ENCODE measurements around the gene KRT13. TPM values are rescaled to one million over a fixed set of nuclear protein-coding genes. Genes with fewer than 3 reads are reported as not detected.

Gene KRT13
- total and polyA plus RNA-seq, 2 donors (not counting 1 experiment from before 2014, with no cell fraction given), result not detected

GRCh38 chr17:41536741-41537613, 31.6 kb upstream of the KRT13 start:
- no peaks in the 10 kb centered on the region for H3K9me3 ChIP-seq (ENCODE audit: control insufficient read depth, insufficient read depth, low read depth, low read length)
- H4K20me1 ChIP-seq (ENCODE audit: control insufficient read depth, extremely low read depth, insufficient read depth, low read length), result no peaks in the 10 kb centered on the region
- TF ChIP-seq EZH2 (IDR thresholded peaks at IDR 0.05; ENCODE audit: low read length, missing control alignments) (no peak), CTCF (conservative IDR thresholded peaks at IDR 0.05 in 1 of 2, IDR thresholded peaks at IDR 0.05 in 1 of 2; ENCODE audit: low read depth in 1 of 2, low read length in 2 of 2) (no peak)
- H2AFZ ChIP-seq (ENCODE audit: low read length), result no peak overlapping the region
- H3K79me2 ChIP-seq (ENCODE audit: control insufficient read depth, insufficient read depth, low read length), result no peaks in the 10 kb centered on the region
- no peaks in the 10 kb centered on the region for H3K36me3 ChIP-seq (ENCODE audit: control insufficient read depth, insufficient read depth, low read length)
- H3K4me1 ChIP-seq (ENCODE audit: control insufficient read depth, extremely low read depth, insufficient read depth, low read length), result peaks cover 4% of the 10 kb centered on the region
- H3K4me3 ChIP-seq (replicated peaks in 1 of 4; ENCODE audit: control extremely low read depth in 1 of 4, insufficient read depth in 1 of 4, low read depth in 3 of 4, low read length in 4 of 4), result no peak overlapping the region
- H3K9ac ChIP-seq (ENCODE audit: insufficient read depth, low read length), result no peak overlapping the region
- no peak overlapping the region for H3K4me2 ChIP-seq (ENCODE audit: extremely low read depth, insufficient read depth, low read length)
- no peaks in the 10 kb centered on the region for H3K27me3 ChIP-seq (ENCODE audit: control insufficient read depth, insufficient read depth, low read length)
- no peak overlapping the region for H3K27ac ChIP-seq (ENCODE audit: insufficient read depth, low read length)
- no peak for DNase-seq (ENCODE audit: low read depth in 2 of 2)

- DNase-seq (ENCODE audit: low read depth in 2 of 2), result no peak
- Histone ChIP-seq H3K4me3 (replicated peaks in 1 of 4; ENCODE audit: control extremely low read depth in 1 of 4, insufficient read depth in 1 of 4, low read depth in 3 of 4, low read length in 4 of 4) (no peak overlapping the region), H3K4me2 (ENCODE audit: extremely low read depth, insufficient read depth, low read length) (no peak overlapping the region), H3K9me3 (ENCODE audit: control insufficient read depth, insufficient read depth, low read depth, low read length) (no peaks in the 10 kb centered on the region), H3K4me1 (ENCODE audit: control insufficient read depth, extremely low read depth, insufficient read depth, low read length) (peaks cover 4% of the 10 kb centered on the region), H3K27me3 (ENCODE audit: control insufficient read depth, insufficient read depth, low read length) (no peaks in the 10 kb centered on the region), H3K79me2 (ENCODE audit: control insufficient read depth, insufficient read depth, low read length) (no peaks in the 10 kb centered on the region), H3K9ac (ENCODE audit: insufficient read depth, low read length) (no peak overlapping the region), H4K20me1 (ENCODE audit: control insufficient read depth, extremely low read depth, insufficient read depth, low read length) (no peaks in the 10 kb centered on the region), H3K36me3 (ENCODE audit: control insufficient read depth, insufficient read depth, low read length) (no peaks in the 10 kb centered on the region), H3K27ac (ENCODE audit: insufficient read depth, low read length) (no peak overlapping the region), H2AFZ (ENCODE audit: low read length) (no peak overlapping the region)
- no peak for TF ChIP-seq CTCF (conservative IDR thresholded peaks at IDR 0.05 in 1 of 2, IDR thresholded peaks at IDR 0.05 in 1 of 2; ENCODE audit: low read depth in 1 of 2, low read length in 2 of 2)
Observed at GRCh38 chr17:41535764-41536481, 30.5 kb upstream of the KRT13 start.

GRCh38 chr17:41534899-41535546, 29.6 kb upstream of the KRT13 start:
- Histone ChIP-seq H3K36me3 (ENCODE audit: control insufficient read depth, insufficient read depth, low read length) (no peaks in the 10 kb centered on the region), H3K27me3 (ENCODE audit: control insufficient read depth, insufficient read depth, low read length) (no peaks in the 10 kb centered on the region), H3K9me3 (ENCODE audit: control insufficient read depth, insufficient read depth, low read depth, low read length) (no peaks in the 10 kb centered on the region), H4K20me1 (ENCODE audit: control insufficient read depth, extremely low read depth, insufficient read depth, low read length) (no peaks in the 10 kb centered on the region), H3K79me2 (ENCODE audit: control insufficient read depth, insufficient read depth, low read length) (no peaks in the 10 kb centered on the region), H3K4me2 (ENCODE audit: extremely low read depth, insufficient read depth, low read length) (no peak overlapping the region), H3K4me1 (ENCODE audit: control insufficient read depth, extremely low read depth, insufficient read depth, low read length) (peaks cover 5% of the 10 kb centered on the region), H3K4me3 (replicated peaks in 1 of 4; ENCODE audit: control extremely low read depth in 1 of 4, insufficient read depth in 1 of 4, low read depth in 3 of 4, low read length in 4 of 4) (no peak overlapping the region), H3K9ac (ENCODE audit: insufficient read depth, low read length) (no peak overlapping the region), H2AFZ (ENCODE audit: low read length) (no peak overlapping the region), H3K27ac (ENCODE audit: insufficient read depth, low read length) (no peak overlapping the region)
- TF ChIP-seq CTCF (conservative IDR thresholded peaks at IDR 0.05 in 1 of 2, IDR thresholded peaks at IDR 0.05 in 1 of 2; ENCODE audit: low read depth in 1 of 2, low read length in 2 of 2) (no peak), EZH2 (IDR thresholded peaks at IDR 0.05; ENCODE audit: low read length, missing control alignments) (no peak)
- no peak for DNase-seq (ENCODE audit: low read depth in 2 of 2)

Data from fibroblast of lung (primary cell).